GM18502 (cell line): ENCODE data around the gene EEF1A2.

ENCODE experiments used
- ATAC-seq: cut with Tn5 transposase; IDR thresholded peaks from one replicate; pipeline ENCODE4 v1.9.1; 2021; ENCODE audit warnings: mild to moderate bottlenecking; ENCODE audit not compliant: unreplicated experiment, poor library complexity

Gene EEF1A2

GRCh38 chr20:63457737-63458136 is 41.1 kb downstream of the EEF1A2 start:
- ATAC-seq = no peak

GRCh38 chr20:63456429-63457284 is 42.2 kb downstream of the EEF1A2 start:
- ATAC-seq = no peak

- ATAC-seq = no peak
Observed at GRCh38 chr20:63455568-63455859, 43.4 kb downstream of the EEF1A2 start.

- ATAC-seq = no peak
Observed at GRCh38 chr20:63454731-63455567, 43.9 kb downstream of the EEF1A2 start.

- no peak for ATAC-seq
Observed at GRCh38 chr20:63452821-63453523, 45.9 kb downstream of the EEF1A2 start.

- ATAC-seq = no peak
Observed at GRCh38 chr20:63452341-63452740, 46.5 kb downstream of the EEF1A2 start.

- ATAC-seq = no peak
Observed at GRCh38 chr20:63451821-63452220, 47.1 kb downstream of the EEF1A2 start.

- ATAC-seq = no peak
Observed at GRCh38 chr20:63449796-63450730, 48.8 kb downstream of the EEF1A2 start.

GRCh38 chr20:63449025-63449424 is 49.9 kb downstream of the EEF1A2 start:
- no peak for ATAC-seq

- ATAC-seq = no peak
Observed at GRCh38 chr20:63448031-63448430, 50.9 kb downstream of the EEF1A2 start.

- no peak for ATAC-seq
Observed at GRCh38 chr20:63447320-63447719, 51.6 kb downstream of the EEF1A2 start.

GRCh38 chr20:63446216-63447024 is 52.5 kb downstream of the EEF1A2 start:
- ATAC-seq = no peak

GRCh38 chr20:63445075-63445734 is 53.7 kb downstream of the EEF1A2 start:
- no peak for ATAC-seq

- ATAC-seq = no peak
Observed at GRCh38 chr20:63444548-63444947, 54.3 kb downstream of the EEF1A2 start.

- no peak for ATAC-seq
Observed at GRCh38 chr20:63443606-63444395, 55.1 kb downstream of the EEF1A2 start.

GRCh38 chr20:63442100-63442493 is 56.8 kb downstream of the EEF1A2 start:
- ATAC-seq = no peak

- ATAC-seq = no peak
Observed at GRCh38 chr20:63441136-63442099, 57.5 kb downstream of the EEF1A2 start.
